Coronary artery (tissue), 2 donors: Measurements from ENCODE around the gene GLI2.

ENCODE experiments used
- DNase-seq: peaks from one replicate; pipeline ENCODE4 v3.0.0-alpha.2; 2017; ENCODE audit warnings: low spot score
- H3K27ac ChIP-seq, 2 donors: fragments of 200-600 bp; sonication (generic); one replicate each; pipeline ENCODE4 v1.5.1; 2016 to 2019
- H3K4me3 ChIP-seq: fragments of 200-600 bp; sonication (generic); 2 replicates; pipeline ENCODE4 v1.5.1; 2016; ENCODE audit warnings: mild to moderate bottlenecking, moderate library complexity
- TF ChIP-seq, protein P1 (sequence below): fragments of 200-600 bp; sonication (generic); IDR thresholded peaks from one replicate; pipeline ENCODE4 v1.5.1; 2019; ENCODE audit warnings: antibody characterized with exemption

Gene GLI2

DNA sequence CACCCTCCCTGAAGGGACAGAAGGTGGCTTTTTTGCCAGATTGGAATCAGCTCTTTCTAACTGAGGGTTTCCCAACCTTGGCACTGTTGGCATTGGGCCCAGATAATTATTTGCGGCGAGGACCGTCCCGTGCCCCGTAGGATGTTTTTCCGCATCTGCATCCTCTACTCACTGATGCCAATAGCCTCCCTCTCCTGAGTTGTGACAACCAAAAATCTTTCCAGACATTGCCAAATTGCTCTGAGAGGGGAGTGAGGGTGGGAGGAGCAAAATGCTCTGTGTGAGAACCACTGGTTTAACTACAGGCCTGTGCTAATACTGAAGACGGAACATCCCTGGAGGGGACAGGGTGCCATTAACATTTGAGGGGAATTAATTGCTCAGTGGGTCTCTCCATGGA lies 33.6 kb upstream of the GLI2 start:
- H3K27ac ChIP-seq = no peak overlapping the region
- TF ChIP-seq, protein P1, sequence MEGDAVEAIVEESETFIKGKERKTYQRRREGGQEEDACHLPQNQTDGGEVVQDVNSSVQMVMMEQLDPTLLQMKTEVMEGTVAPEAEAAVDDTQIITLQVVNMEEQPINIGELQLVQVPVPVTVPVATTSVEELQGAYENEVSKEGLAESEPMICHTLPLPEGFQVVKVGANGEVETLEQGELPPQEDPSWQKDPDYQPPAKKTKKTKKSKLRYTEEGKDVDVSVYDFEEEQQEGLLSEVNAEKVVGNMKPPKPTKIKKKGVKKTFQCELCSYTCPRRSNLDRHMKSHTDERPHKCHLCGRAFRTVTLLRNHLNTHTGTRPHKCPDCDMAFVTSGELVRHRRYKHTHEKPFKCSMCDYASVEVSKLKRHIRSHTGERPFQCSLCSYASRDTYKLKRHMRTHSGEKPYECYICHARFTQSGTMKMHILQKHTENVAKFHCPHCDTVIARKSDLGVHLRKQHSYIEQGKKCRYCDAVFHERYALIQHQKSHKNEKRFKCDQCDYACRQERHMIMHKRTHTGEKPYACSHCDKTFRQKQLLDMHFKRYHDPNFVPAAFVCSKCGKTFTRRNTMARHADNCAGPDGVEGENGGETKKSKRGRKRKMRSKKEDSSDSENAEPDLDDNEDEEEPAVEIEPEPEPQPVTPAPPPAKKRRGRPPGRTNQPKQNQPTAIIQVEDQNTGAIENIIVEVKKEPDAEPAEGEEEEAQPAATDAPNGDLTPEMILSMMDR = no peak
- no peak overlapping the region for H3K4me3 ChIP-seq
- DNase-seq = no peak

DNA sequence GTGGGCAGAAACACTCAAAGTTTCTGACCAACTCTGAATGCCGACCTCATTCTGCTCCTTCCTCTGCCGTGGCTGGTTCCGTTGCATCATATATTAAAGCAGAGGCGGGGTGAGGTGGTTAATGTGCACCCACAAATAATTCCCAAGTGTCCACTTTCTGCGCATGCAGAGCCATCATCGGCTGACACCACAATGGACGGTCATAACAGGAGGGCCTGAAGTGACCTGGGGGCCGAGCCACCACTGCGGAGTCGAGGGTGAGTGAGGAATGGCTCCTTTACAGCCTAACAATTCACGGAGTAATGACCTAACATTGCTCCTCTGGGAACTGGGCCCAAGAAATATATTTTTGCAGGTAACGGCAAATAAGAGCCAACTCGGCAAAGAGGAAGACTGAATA lies 32.9 kb upstream of the GLI2 start:
- no peak overlapping the region for H3K4me3 ChIP-seq
- H3K27ac ChIP-seq = no peak overlapping the region
- TF ChIP-seq, protein P1 = no peak
- DNase-seq = no peak

DNA sequence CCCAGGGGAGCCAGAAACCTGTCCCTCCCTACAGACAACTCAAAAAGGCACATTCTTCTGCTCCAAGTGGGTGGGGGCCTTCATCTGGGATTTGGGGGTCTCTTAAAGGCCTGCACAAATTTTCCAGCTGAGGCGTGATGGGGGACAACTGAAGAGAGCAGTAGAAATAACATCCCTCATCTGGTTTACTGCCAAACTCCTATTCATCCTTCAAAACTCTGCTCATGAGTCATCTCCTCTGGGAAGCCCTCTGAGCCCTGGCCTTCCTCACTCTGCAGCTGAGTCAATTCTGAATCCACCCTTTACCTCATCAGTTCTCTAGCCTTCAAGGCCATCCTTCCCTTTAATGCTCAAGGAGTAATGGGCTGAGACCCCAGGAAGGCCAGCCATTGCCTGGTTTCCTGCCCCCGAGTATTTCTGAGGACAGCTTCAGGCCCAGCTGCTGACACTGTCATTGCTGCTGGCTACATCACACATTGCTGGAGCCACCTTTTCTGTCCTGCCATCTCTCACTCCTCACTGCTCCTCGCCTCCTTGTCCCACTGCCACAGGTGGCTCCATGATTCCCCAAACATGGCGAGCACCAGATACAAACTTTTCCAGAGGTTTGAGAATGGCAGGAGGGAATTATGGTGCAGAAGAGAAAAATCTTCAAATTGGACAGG lies 32.2 kb upstream of the GLI2 start:
- H3K27ac ChIP-seq = no peak overlapping the region
- no peak for DNase-seq

DNA sequence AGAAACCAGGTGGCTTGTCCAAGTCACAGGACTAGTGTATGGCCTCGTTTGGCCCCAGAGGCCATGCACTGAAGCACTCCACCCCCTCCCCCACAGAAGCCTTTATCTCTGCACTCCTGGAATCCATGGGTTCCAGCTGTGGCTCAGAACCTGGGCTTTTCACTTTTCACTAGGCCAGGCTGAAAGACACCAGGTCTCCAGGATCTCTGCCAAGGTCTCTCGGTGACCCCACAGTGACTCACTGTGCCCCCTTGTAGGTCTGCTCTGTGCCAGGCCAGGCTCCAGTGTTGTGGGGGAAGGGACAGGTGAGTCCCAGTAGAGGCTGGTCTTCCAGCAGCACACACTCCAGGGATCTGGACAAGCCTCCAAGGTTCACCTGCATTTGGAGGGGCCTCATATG lies 31.0 kb upstream of the GLI2 start:
- no peak for DNase-seq
- Histone ChIP-seq H3K4me3 (no peak overlapping the region), H3K27ac (no peak overlapping the region)
- TF ChIP-seq, protein P1 = no peak

More for the DNA sequence above, 32.2 kb upstream of the GLI2 start:
- H3K4me3 ChIP-seq = no peak overlapping the region
- TF ChIP-seq, protein P1 = no peak

DNA sequence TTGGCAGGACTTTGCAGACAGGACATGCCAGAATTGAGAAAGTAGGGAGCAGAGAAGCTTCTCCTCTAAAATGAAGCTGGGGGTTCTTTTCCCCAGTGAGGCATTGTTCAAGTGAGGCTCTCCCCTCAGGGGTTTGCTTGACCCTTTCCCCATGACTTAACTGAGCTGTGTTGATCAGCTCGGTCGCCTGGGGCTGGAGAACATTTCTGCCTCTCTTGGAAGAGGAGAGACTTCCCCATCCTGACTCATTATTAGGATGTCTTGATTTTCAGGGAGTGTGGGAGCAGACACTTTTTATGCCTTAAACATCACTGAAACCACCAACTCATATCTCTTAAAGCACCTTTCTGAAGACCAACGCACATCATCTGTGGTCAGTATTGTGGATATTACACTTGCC lies 27.9 kb upstream of the GLI2 start:
- no peak overlapping the region for H3K4me3 ChIP-seq
- no peak overlapping the region for H3K27ac ChIP-seq
- TF ChIP-seq, protein P1 = no peak
- no peak for DNase-seq

DNA sequence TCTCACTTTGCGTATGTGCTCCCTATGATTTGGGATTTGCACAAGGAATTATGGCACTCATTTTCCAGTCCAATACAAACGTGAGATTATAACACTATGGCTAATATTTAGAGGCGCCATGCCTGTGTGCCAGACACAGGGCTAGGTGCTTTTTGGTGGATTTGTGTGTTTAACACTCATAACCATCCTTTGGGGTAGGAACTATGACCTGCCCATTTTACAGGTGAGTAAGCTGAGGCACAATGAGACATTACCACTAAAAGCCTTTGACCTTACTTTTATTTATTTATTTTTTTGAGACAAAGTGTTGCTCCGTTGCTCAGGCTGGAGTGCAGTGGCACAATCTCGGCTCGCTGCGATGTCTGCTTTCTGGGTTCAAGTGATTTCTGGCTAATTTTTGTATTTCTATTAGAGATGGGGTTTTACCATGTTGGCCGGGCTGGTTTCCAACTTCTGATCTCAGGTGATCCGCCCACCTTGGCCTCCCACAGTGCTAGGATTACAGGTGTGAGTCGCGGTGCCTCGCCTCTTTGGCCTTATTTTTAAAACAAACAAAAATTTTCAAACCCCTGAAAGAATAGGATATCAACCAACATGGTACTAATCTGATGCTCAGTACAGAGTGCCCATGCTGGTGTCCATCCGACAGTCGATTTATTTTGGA lies 26.6 kb upstream of the GLI2 start:
- no peak overlapping the region for H3K4me3 ChIP-seq
- TF ChIP-seq, protein P1 = no peak
- H3K27ac ChIP-seq = no peak overlapping the region
- DNase-seq = no peak

DNA sequence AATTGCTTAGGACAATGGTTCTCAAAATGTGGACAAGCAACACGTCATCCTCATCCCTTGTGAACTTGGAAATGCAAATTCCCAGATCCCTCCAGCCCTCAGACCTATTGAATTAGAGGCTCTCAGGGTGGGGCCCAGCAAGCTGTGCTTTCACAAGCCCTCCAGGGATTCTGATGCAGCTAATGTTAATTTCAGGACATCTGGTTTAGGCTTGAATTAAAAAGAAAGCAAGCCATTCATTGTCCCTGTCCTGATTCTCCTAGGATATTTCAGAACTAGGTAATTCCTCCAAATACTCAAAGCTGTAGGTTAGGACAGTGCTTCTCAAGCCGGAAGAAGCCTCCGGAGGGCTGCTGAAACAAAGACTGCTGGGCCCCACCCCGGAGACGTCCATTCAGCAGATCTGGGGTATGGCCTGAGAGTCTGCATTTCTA lies 26.0 kb upstream of the GLI2 start:
- H3K27ac ChIP-seq = no peak overlapping the region
- TF ChIP-seq, protein P1 = no peak
- no peak for DNase-seq
- no peak overlapping the region for H3K4me3 ChIP-seq
